GM19467 (cell line): ENCODE data around the gene NAT8.
"Not testable (repeated sequence)": the region's sequence is repeated elsewhere in the genome, so short reads cannot be mapped to it uniquely, and the experiment has no call there.

ENCODE experiments used
- ATAC-seq: cut with Tn5 transposase; IDR thresholded peaks from one replicate; pipeline ENCODE4 v1.9.1; 2021; ENCODE audit warnings: mild to moderate bottlenecking, moderate library complexity; ENCODE audit not compliant: unreplicated experiment

Gene NAT8, protein sequence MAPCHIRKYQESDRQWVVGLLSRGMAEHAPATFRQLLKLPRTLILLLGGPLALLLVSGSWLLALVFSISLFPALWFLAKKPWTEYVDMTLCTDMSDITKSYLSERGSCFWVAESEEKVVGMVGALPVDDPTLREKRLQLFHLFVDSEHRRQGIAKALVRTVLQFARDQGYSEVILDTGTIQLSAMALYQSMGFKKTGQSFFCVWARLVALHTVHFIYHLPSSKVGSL

DNA sequence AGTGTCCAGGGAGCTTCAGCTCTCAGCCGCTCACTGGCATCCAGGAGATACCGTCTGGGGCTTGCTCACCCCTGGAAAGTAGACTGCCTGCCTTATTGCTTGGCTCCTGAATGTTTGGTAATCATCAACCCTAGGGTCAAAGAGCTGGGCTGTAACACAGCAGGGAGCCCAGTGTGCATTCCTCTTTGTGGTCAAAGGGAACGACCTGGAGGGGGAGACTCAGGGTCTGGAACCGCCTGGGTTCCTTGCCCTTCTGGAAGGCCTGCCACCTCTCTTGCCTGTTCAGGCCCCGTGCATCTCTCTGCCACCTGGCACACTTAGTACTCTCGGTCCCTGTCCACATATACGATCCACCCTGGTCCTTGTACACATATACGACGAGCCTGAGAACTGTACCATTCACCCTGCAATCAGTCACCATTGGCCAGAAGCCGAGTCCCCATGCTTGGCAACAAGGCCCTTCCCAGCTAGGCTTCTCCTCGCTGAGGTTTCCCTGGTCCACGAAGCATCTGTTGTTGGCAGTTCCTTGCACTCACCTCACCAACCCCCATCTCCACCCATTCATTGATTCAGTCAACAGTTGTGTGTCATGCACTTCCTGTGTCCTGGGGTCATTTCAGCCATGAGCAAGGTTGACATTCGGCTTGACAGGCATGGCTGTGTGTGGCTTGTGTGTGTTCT is at the start of gene NAT8:
TSS of gene NAT8 (minus strand) at position 85 of the 681 bp plus-strand sequence. CDS start 794 bp downstream, outside the sequence.
- ATAC-seq = no peak

DNA sequence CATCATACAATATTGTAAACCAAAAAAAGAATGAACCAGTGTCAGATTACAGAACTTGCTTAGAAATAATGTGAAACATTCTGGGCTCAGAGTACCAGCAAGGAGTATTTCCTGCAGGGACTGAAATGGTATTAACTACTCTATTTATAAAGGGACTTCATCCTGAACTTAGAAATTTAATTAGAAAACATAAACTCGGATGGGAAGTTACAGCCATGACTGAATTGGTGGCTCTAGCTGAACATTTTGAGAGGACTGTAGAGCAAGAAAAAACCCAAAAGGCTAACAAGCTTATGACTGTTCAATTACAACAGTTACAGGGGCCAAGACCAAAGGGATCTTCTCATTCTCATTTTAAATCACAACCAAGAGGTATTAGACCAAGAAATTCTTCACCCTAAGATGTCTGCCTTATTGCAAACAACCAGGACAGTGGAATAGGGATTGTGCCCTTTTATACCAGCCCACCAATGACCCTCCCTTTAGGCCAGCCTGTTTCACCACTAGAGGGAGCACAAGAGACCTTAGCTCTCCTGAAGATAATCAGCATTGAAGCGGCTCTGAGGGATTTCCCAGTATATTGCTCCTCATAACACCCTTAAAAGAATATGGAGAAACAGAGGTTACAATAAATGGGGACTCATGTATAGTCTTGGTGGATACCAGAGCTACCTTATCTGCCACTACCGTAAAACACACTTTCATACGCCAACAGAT is 48.3 kb upstream of the NAT8 start:
- ATAC-seq = not testable (repeated sequence)

DNA sequence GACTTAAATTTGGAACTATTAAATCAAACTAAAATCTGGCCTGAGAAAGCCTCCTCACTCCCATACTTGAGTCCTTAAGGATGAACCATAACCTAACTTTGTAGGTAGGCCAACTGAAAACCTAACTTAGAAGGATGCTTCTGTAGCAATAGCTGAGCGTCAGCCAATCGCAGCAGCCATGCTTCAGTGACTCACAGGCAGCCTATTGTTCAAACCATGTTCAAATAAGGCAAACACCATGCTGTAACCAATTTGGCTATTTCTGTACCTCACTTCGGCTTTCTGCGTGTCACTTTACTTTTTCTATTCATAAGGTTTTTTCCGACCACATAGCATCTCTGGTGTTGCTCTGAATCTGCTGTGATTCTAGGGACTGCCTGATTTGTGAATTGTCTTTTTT is 46.3 kb upstream of the NAT8 start:
- not testable (repeated sequence) for ATAC-seq

DNA sequence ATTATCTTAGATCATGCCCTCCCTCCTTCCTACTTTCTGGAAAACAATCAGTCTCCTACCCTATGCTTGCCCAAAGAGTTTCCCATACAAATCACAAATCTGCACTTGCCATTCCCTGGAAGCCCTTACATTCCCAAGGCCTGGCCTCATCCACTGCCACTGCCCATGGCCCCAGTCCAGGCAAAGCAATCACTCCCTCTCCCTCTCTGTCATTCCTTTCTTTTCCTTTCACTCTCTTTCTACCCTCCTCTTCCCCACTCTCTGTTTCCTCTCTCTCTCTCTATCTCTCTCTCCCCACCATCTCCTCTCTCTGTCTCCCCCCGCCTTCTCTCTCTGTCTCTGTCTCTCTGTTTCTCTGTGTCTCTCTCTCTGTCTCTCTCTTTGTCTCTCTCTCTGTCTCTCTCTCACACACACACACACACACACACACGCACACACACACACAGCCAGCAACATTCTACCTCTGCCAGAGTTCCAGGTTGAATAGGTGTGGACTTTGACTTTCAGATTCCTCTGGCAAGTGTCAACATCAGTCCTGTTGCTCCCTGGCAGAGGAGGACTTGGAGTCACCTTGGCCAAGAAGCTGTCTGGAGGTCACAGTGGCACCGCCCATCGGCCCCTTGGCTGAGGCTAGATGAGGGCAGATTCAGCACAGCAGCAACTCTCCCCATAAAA is 43.7 kb upstream of the NAT8 start:
- no peak for ATAC-seq

DNA sequence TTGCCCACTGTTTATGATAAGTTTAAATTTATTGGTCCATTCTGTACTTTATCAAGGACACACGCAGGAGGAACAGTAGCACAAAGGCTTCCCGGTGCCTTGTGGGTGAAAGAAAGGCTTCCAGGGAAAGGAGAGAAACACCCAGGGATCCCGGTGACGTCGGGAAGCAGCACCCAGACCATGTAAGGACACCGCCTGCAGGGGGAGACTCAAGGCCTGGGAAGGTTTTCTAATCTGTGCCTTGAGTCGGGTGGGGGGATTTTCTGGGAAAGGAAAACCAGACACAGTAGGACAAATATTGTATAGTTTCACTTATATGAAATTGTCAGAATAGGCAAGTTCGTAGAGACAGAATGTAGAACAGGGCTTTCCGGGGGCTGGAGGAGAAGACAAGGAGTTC is 42.7 kb upstream of the NAT8 start:
- not testable (repeated sequence) for ATAC-seq

DNA sequence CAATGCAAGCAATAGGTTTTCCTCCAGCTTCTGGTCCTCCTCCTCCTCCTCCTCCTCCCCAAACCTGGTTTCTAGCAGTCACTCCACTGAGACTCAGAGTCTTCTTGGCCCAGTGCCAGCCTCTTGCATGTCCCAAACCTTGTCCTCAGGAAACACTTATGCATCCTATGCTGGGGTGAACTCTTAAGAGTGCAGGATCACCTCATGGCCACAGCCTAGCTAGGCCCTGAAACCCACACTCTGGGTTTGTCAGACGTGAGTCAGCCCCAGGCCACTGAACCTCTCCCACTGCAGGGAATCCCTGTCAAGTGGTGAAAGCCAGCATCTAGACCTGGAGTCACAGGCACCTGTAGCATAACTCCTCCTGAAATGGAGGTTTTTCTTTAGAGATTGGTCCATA is 42.1 kb upstream of the NAT8 start:
- not testable (repeated sequence) for ATAC-seq

DNA sequence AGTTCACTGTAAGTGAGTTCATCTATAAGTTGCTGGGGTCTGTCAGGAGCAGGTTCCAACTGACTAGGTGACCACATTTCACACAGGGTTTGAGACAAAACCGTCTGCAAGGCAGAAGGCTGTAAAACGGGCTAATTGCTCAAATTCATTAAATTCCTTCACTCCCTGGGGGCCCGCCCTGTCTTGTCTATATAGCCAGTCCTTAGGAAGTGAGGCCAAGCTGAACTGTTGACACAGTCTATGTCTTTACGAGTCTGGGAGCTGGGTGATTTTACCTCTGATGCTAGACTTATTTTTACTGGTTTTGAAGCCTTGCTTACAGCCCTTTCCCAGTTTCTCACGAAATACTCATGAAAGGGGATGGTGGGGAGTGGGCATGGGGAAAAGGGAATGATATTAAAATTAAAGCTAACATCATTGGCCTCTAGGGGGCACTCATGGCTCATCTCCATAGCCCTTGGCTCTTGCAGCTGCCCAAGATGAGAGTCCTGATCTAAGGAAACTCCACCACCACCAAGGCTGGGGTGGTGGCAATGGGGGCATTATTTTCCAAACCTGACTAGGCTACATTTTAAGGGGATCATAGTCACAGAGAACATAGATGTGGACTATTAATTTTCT is 37.8 kb upstream of the NAT8 start:
- not testable (repeated sequence) for ATAC-seq

DNA sequence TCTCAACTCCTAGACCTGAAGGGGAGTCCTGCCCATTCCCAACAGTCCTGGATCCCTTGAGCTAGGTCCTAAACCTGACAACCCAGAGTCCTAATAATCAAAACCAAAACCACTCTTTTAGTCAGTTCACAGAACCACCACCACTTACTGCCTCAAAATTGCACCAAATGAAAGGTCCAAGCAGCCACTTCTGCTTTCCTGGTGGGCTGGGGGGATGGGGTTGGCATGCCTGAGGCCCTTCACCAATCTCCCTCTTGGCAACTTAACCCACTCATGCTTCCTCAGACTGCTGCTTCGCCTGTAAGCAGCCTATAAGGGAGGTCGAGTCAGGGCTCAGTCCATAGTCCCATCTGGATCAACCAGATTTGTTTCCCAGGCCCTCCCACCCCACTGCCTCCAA is 37.0 kb upstream of the NAT8 start:
- not testable (repeated sequence) for ATAC-seq

DNA sequence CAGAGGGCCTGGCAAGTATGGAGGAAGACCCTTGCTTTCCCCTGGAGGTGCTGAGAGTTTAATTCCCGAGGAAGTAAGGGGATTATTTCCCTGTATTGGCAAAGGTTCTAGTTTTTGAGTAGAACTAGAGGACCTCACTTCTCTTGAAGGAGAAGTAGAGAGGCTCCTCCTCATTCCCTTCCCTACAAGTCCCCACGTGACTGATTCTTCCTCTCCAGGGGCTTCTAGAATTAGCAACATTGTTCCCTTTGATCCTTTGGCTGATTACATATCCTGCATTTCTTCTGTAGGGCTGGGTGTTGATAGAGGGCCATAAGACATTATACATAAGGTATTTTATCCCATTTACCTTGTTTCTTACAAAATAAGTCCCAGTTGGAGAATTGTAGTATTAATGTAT is 35.8 kb upstream of the NAT8 start:
- ATAC-seq = not testable (repeated sequence)

DNA sequence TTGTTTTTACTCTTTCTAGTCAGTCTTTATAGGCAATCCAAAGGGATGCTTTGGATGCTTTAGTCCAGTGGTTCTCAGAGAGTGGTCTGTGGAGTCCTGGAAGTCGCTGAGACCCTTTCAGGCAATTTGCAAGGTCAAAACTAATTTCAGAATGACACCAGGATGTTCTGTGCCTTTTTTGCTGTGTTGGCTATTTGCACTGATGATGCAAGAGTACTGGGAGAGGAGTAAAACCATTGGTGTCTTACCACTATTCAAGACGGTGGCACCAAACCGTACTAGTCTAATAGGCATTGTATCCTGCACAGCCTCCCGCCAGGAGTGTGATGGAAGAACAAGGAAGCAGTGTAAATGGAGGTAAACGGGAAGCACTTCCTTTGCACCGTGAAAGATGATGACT is 34.0 kb upstream of the NAT8 start:
- not testable (repeated sequence) for ATAC-seq

DNA sequence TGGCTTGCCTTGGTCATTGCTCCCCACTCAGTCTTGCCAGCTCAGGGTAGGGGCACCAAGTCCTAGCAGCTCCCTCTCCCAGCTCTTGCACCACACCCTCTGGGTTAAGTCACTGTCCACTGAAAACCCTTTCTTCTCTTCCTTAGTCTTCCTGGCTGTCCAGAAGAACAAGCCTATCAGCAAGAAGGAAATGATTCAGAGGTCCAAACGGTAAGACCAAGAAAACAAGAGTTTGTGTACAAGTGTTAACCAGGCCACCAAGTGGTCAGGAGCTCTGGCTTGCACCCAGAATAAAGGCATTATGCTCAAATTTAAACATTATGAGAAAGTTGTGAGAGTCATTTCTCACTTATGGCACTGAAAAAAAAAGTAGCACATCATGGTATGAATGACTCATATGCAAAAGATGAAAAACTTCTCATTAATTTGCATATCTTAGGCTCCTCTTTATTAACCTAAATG is 32.5 kb upstream of the NAT8 start:
- not testable (repeated sequence) for ATAC-seq

DNA sequence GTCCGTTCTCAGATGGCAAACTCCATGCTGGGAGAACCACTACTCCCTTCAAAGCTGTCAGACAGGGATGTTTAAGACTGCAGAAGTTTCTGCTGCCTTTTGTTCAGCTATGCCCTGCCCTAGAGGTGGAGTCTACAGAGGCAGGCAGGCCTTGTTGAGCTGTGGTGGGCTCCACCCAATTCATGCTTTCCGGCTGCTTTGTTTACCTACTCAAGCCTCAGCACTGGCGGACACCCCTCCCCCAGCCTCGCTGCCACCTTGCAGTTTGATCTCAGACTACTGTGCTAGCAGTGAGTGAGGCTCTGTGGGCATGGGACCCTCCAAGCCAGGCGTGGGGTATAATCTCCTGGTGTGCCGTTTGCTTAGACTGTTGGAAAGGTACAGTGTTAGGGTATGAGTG is 27.8 kb upstream of the NAT8 start:
- not testable (repeated sequence) for ATAC-seq

DNA sequence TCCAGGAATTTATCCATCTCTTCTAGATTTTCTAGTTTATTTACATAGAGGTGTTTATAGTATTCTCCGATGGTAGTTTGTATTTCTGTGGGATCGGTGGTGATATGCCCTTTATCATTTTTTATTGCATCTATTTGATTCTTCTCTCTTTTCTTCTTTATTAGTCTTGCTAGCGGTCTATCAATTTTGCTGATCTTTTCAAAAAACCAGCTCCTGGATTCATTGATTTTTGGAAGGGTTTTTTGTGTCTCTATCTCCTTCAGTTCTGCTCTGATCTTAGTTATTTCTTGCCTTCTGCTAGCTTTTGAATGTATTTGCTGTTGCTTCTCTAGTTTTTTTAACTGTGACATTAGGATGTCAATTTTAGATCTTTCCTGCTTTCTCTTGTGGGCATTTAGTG is 25.0 kb upstream of the NAT8 start:
- ATAC-seq = not testable (repeated sequence)

DNA sequence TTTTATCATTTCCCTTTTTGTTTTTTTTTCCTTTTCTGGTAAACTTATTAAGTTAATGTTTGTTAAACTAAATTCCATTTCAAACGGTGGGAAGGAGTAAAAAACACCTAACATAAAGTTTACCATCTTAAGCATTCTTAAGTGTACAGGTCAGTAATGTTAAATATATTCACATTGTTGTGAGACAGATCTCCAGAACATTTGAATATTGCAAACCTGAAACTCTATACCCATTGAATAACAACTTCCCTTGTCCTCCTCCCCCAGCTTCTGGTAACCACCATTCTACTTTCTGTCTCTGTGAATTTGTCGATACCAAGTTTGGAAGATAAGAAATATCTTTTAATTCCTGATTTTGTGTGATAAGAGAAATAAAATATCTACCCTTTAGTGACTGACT is 12.0 kb upstream of the NAT8 start:
- ATAC-seq = no peak

DNA sequence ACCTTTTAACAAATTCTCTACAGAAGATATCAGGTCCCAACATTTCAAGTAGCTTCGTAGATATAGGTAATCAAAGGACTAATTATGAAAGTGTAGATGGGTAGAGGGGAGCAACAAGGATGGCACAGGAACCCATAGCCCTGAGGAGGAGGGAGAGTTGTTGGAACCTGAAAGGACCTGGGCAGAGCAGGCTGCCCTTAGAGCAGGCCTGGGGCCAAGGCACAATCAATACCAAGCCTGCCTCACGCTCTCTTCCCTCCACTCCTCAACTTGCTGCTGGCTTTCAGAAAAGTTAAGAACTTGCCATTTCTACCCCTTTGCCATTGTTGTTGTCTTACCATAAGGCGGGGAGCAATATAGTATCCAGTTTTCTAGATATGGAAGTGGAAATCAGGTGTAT is 10.1 kb upstream of the NAT8 start:
- no peak for ATAC-seq

DNA sequence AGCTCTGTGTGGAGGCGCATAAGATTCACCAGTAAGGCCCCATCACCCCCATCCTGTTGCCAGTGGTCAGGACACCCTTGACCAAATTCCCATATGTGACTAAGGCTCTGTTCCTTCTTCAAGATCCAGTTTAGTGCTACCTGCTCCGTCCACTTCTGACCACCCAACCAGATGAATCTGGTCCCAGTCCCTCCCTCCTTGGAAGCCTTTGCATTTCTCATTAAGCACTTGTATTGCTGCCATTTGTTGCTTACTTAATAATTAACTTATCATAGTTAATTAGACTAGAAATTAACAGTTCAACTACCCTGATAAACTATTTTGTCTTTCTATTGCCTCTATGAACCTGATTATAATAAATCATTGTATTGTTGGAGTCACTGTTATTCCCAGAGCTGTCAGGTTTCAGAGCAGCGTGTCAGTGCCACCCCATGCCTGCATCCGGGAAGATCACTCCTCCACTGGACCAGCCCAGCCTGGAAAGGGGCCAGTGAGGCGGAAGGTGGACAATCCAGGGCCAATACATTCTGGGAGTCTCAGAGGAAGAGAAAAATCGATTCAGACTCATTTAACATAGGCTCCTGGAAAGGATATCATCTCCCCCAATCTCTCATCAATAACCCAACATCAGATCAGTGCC is 9.5 kb upstream of the NAT8 start:
- ATAC-seq = no peak

DNA sequence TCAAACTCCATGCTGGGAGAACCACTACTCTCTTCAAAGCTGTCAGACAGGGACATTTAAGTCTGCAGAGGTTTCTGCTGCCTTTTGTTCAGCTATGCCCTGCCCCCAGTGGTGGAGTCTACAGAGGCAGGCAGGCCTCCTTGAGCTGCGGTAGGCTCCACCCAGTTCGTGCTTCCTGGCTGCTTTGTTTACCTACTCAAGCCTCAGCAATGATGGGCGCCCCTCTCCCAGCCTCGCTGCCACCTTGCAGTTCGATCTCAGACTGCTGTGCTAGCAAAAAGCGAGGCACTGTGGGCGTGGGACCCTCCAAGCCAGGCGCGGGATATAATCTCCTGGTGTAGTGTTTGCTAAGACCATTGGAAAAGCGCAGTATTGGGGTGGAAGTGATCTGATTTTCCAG is 5.5 kb upstream of the NAT8 start:
- ATAC-seq = not testable (repeated sequence)

DNA sequence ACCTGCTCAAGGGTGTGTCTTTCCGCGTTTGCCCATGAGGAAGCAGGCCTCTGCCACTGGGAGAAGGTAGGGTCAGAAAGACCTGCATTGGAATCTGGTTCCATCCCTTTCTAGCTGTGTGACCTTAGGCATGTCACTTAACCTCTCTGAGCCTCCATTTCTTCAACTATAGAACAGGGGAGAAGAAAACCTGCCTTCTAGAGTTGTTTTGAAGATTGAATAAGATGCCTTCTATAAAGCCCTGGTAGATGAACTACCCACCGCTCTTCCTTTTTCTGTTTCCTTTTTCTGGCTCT is 507 bp downstream of the NAT8 start:
- no peak for ATAC-seq

DNA sequence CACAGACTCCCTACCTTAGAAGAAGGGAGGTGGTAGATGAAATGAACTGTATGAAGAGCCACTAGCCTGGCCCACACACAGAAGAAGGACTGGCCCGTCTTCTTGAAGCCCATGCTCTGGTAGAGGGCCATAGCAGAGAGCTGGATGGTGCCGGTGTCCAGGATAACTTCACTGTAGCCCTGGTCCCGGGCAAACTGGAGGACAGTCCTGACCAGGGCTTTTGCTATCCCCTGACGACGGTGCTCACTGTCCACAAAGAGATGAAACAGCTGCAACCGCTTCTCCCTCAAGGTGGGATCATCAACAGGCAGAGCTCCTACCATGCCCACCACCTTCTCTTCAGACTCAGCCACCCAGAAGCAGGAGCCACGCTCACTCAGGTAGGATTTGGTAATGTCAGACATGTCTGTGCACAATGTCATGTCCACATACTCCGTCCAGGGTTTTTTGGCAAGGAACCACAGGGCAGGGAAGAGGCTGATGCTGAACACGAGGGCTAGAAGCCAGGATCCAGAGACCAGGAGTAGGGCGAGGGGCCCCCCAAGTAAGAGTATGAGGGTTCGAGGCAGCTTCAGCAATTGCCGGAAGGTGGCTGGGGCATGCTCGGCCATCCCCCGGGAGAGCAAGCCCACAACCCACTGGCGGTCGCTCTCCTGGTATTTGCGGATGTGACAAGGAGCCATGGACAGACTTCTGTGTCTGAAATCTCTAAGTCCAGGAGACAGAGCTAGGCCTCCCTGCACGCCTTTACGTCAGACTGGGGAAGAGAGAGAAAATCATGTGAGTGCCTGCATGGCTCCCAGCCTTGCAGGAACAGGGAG is 1.1 kb downstream of the NAT8 start:
- no peak for ATAC-seq

DNA sequence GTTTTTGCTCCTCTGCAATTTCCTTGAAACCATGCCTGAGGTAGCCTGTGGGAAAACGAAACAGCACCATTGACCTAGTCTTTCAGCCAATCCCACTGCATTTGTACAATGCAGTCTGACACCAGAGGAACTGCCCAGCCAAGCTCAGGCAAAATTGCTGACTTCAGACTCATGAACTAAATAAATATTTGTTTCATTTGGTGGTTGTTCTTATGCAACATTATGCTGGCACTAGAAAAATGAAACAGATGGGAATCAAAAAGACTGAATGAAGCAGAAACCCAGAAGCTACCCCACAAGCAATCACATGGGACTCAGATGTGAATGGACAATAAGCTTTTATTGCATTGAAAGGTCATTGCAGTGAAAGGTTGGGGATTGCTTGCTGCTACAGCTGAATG is 1.7 kb downstream of the NAT8 start:
- no peak for ATAC-seq
